SU-DHL-6 (cell line): ENCODE data around the gene EXOC6.

Experiments used
- CTCF ChIP-seq: fragments of 200-600 bp; sonication (generic); IDR thresholded peaks from one replicate; pipeline ENCODE4 v1.5.1; 2017; ENCODE audit warnings: antibody characterized with exemption, mild to moderate bottlenecking, low read length, moderate library complexity; ENCODE audit not compliant: insufficient read depth, poor library complexity, severe bottlenecking
- EZH2phosphoT487 ChIP-seq: fragments of 200-600 bp; sonication (generic), shearing (Covaris generic); conservative IDR thresholded peaks from 2 replicates; pipeline ENCODE4 v1.6.1; 2018; ENCODE audit warnings: mild to moderate bottlenecking, antibody characterized with exemption, low read length, moderate library complexity, mixed read lengths

GRCh38 chr10:93083743-93084539 lies 235.6 kb downstream of the EXOC6 start:
- TF ChIP-seq CTCF (no peak), EZH2phosphoT487 (no peak)
